PFSK-1 (cell line): ENCODE data around the gene RHOG.

Experiments used
- FOXP2 ChIP-seq: optimal IDR thresholded peaks from 2 replicates; pipeline ENCODE3; 2011; ENCODE audit warnings: borderline replicate concordance, control low read depth, inconsistent platforms; ENCODE audit not compliant: insufficient read depth; ENCODE audit errors: extremely low read length, extremely low read depth
- POLR2AphosphoS5 ChIP-seq: IDR thresholded peaks from 2 replicates; pipeline ENCODE4 v1.6.1; 2012; ENCODE audit warnings: low read depth, mild to moderate bottlenecking, control low read depth, low read length, moderate library complexity
- REST ChIP-seq, 2 experiments: IDR thresholded peaks; 2 replicates each; pipeline versions ENCODE4 v1.6.1 to v1.8.0; 2011 to 2012; ENCODE audit warnings: low read depth in 2 of 2, low read length in 2 of 2, control low read depth in 1 of 2, inconsistent platforms in 1 of 2, mild to moderate bottlenecking in 1 of 2, moderate library complexity in 1 of 2; ENCODE audit not compliant: insufficient read depth in 1 of 2
- SIN3A ChIP-seq: IDR thresholded peaks from 2 replicates; pipeline ENCODE4 v1.6.1; 2012; ENCODE audit warnings: mild to moderate bottlenecking, low read length, moderate library complexity, borderline replicate concordance; ENCODE audit not compliant: insufficient read depth
- TAF1 ChIP-seq: IDR thresholded peaks from 2 replicates; pipeline ENCODE4 v1.6.1; 2012; ENCODE audit warnings: low read length, control low read depth, borderline replicate concordance; ENCODE audit not compliant: insufficient read depth

RHOG gene

GRCh38 chr11:3845670-3846069, 4.9 kb upstream of the RHOG start:
- TF ChIP-seq TAF1 (no peak), SIN3A (no peak), FOXP2 (no peak)

DNA sequence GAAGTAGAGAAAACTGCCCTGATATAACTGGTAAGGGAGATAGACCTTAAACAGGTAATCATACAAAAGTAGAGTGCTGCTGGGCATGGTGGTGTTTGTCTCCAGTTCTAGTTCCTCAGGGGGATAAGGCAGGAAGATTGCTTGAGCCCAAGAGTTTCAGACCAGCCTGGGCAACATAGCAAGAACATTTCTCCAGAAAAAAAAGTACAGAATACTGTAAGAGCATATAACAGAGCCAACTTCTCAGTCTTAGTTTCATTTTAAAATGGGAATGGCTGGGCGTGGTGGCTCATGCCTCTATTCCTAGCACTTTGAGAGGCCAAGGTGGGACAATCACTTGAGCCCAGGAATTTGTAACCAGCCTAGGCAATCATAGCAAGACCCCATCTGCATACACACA, 4.5 kb upstream of the RHOG start:
- no peak for TF ChIP-seq SIN3A
- TF ChIP-seq FOXP2, result no peak
- no peak for TF ChIP-seq REST (IDR thresholded peaks at IDR 0.05; ENCODE audit: insufficient read depth in 1 of 2, low read depth in 2 of 2, low read length in 2 of 2)
- no peak for TF ChIP-seq TAF1
- TF ChIP-seq POLR2AphosphoS5, result no peak

- TF ChIP-seq TAF1 (no peak), FOXP2 (no peak), REST (IDR thresholded peaks at IDR 0.05; ENCODE audit: insufficient read depth in 1 of 2, low read depth in 2 of 2, low read length in 2 of 2) (no peak), SIN3A (no peak), POLR2AphosphoS5 (no peak)
Measured at GRCh38 chr11:3843326-3843725, 2.6 kb upstream of the RHOG start.

DNA sequence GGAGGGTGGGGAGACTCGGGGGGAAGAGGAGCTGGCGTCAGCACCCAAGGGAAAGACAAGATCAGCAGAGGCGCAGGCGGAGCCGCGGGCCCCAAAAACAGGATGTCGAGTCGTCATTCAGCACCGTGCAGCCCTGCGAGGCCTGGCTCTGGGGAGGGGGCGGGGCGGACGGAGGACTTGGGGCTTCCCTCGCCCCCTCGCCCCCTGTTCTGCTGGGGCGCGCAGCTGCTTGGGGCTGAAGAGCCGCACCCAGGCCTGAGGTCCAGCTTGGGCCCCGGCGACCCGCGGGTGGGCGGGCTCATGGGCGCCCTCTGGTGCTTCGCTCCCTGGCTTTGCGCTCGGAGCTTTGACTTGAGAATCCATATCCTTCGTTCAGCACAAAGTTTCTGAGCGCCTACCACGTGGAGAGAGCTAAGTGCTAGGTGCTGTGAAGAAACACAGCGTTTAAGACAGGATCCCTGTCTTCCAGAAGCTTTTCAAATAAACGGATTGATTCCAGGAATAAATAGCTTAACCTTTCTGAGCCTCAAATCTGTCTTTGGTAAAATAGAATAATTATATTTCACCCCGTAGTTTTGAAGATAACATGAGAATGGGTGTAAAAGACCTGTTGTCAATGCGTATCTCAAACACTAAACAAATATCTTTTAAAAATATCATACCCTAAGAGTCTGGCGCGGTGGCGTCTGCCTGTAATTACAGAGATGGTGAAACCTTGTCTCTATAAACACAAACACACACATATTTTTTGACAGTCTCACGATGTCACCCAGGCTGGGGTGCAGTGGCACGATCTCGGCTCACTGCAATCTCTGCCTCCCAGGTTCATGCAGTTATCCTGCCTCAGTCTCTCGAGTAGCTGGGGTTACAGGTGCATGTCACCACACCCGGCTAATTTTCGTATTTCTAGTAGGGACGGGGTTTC, 929 bp upstream of the RHOG start:
- no peak for TF ChIP-seq FOXP2
- TF ChIP-seq TAF1, result peak; percentile 64; the same call in 1 of the 2 replicates
- TF ChIP-seq REST (IDR thresholded peaks at IDR 0.05; ENCODE audit: insufficient read depth in 1 of 2, low read depth in 2 of 2, low read length in 2 of 2), result no peak
- TF ChIP-seq POLR2AphosphoS5, result peak; percentile 74
- TF ChIP-seq SIN3A, result peak; percentile 87

- TF ChIP-seq POLR2AphosphoS5, result no peak
- no peak for TF ChIP-seq REST (IDR thresholded peaks at IDR 0.05; ENCODE audit: insufficient read depth in 1 of 2, low read depth in 2 of 2, low read length in 2 of 2)
- TF ChIP-seq FOXP2, result no peak
- no peak for TF ChIP-seq TAF1
- TF ChIP-seq SIN3A, result no peak
Measured at GRCh38 chr11:3840004-3840869, 522 bp downstream of the RHOG start.
